Right lobe of liver (tissue), 6 donors: ENCODE data around the gene IFI27L1. TPM values are rescaled to one million over a fixed set of nuclear protein-coding genes. Genes with fewer than 3 reads are reported as not detected.

Experiments
- ATAC-seq, 4 donors: fragments of 200-7000 bp; cut with Tn5 transposase; one replicate each; pipeline ENCODE4 v1.9.1; 2020; ENCODE audit warnings: mild to moderate bottlenecking in 4 of 4, moderate library complexity in 4 of 4
- DNase-seq, 3 donors: peaks; one replicate each; pipeline ENCODE4 v3.0.0-alpha.2; 2020
- H3K27ac ChIP-seq, 3 donors: fragments of 200-600 bp; one replicate each; pipeline ENCODE4 v1.8.0; 2022
- H3K27me3 ChIP-seq, 2 donors: fragments of 200-600 bp; one replicate each; pipeline ENCODE4 v1.8.0; 2022
- H3K36me3 ChIP-seq, 4 donors: fragments of 200-600 bp; sonication (generic) in 1 of 4; one replicate each; pipeline versions ENCODE4 v1.5.1 to v1.8.0; 2017 to 2022; ENCODE audit warnings: control low read depth in 1 of 4
- H3K4me1 ChIP-seq, 4 donors: fragments of 200-600 bp; sonication (generic) in 1 of 4; one replicate each; pipeline versions ENCODE4 v1.5.1 to v1.8.0; 2017 to 2022; ENCODE audit warnings: control low read depth in 1 of 4
- H3K4me3 ChIP-seq, 3 donors: fragments of 200-600 bp; one replicate each; pipeline ENCODE4 v1.8.0; 2022
- H3K9me3 ChIP-seq, 4 donors: fragments of 200-600 bp; sonication (generic) in 1 of 4; one replicate each; pipeline versions ENCODE4 v1.5.1 to v1.8.0; 2017 to 2022; ENCODE audit warnings: control low read depth in 1 of 4
- CTCF ChIP-seq, 4 donors: fragments of 200-600 bp in 3 of 4; fragments of 450-650 bp in 1 of 4; IDR thresholded peaks; one replicate each; pipeline versions ENCODE4 v1.5.1 to v1.8.0; 2016 to 2022; ENCODE audit warnings: antibody characterized with exemption in 4 of 4, mild to moderate bottlenecking in 2 of 4
- POLR2A ChIP-seq: fragments of 450-650 bp; IDR thresholded peaks from one replicate; pipeline ENCODE4 v1.6.1; 2017; ENCODE audit warnings: antibody characterized with exemption, mild to moderate bottlenecking
- WGBS: methylation state at CpG from one replicate; pipeline ENCODE4 v1.1.6; 2018; ENCODE audit warnings: low coverage, low lambda C conversion rate; ENCODE audit not compliant: insufficient coverage; ENCODE audit errors: missing lambda C conversion rate; 5-methylcytosine and 5-hydroxymethylcytosine counted together
- intact Hi-C, 2 donors: fragments of 100-400 bp; cut with DNase I; formaldehyde crosslinking; loops; one replicate each; pipeline versions ENCODE4 v1.11.2 to v1.14.1; 2022
- total RNA-seq, 6 experiments: library from RNA; depleted of rRNA in 2 of 6; stranded (reverse); fragments of >200 nt in 2 of 6; fragmentation: NEBNext Ultra II Directional in 3 of 6; extraction: Animal tissue kit (Norgen Biotek cat#: 25700) in 3 of 6; gene quantifications; one replicate each; pipeline versions ENCODE4 v1.1.0 to v1.2.4, GENCODE V29; 2016 to 2023
- donor health status: DM: no; HTN: yes; CAD: no.
- donor health status: DM: no; HTN: no; CAD: no.
- donor health status: DM: no; HTN: no; CAD: no.
- donor health status: DM: no; HTN: yes; CAD: no.
- donor health status: DM: no; HTN: yes; CAD: no.

Gene IFI27L1
- total RNA-seq, 6 experiments from 2014 or later, result 2.6 to 8.2 (median 5.3) TPM

- intact Hi-C loops, result loop anchor here (10.0 kb wide), 1 partner anchor 81 kb away; the partner anchor contains the start of gene IFI27L2 (in 2 of the 2)
- no peak for DNase-seq
- Histone ChIP-seq H3K36me3 (peaks cover 0 to 23% (median 10%) of the 10 kb centered on the region in 4 donors), H3K4me3 (no peak overlapping the region), H3K9me3 (no peaks in the 10 kb centered on the region), H3K27me3 (no peaks in the 10 kb centered on the region), H3K27ac (no peak overlapping the region), H3K4me1 (peaks cover 0 to 8% (median 0%) of the 10 kb centered on the region in 4 donors)
- WGBS, result 88% methylated on average over 8 of the region's 14 CpGs
- TF ChIP-seq CTCF (IDR thresholded peaks at IDR 0.05), result no peak
- no peak for TF ChIP-seq POLR2A
- peak in 1 of 4 donors; percentile 15 for ATAC-seq
These were observed 37.2 kb upstream of the IFI27L1 start for GRCh38 chr14:94043756-94044475.

- intact Hi-C loops, result loop anchor here (10.0 kb wide), 1 partner anchor 80 kb away; the partner anchor contains the start of gene IFI27L2 (in 2 of the 2)
- peak in 1 of 3 donors; percentile 39 for DNase-seq
- Histone ChIP-seq H3K27ac (no peak overlapping the region), H3K4me1 (peaks cover 0 to 8% (median 0%) of the 10 kb centered on the region in 4 donors), H3K36me3 (peaks cover 0 to 30% (median 12%) of the 10 kb centered on the region in 4 donors), H3K4me3 (no peak overlapping the region), H3K27me3 (no peaks in the 10 kb centered on the region), H3K9me3 (no peaks in the 10 kb centered on the region)
- WGBS, result 74% methylated on average over 4 of the region's 20 CpGs
- TF ChIP-seq POLR2A (no peak), CTCF (IDR thresholded peaks at IDR 0.05) (no peak)
- ATAC-seq, result no peak
These were observed 36.5 kb upstream of the IFI27L1 start for GRCh38 chr14:94044476-94045091.

- ATAC-seq (no peak), DNase-seq (peak in 1 of 3 donors; percentile 29)
- peaks cover 0 to 8% (median 0%) of the 10 kb centered on the region in 4 donors for H3K4me1 ChIP-seq
- peaks cover 0 to 35% (median 15%) of the 10 kb centered on the region in 4 donors for H3K36me3 ChIP-seq
- no peak overlapping the region for H3K27ac ChIP-seq
- WGBS, result 91% methylated on average over 7 of the region's 8 CpGs
- intact Hi-C loops, result loop anchor here (10.0 kb wide), 1 partner anchor 80 kb away; the partner anchor contains the start of gene IFI27L2 (in 2 of the 2)
- TF ChIP-seq CTCF (IDR thresholded peaks at IDR 0.05) (no peak), POLR2A (no peak)
- no peaks in the 10 kb centered on the region for H3K9me3 ChIP-seq
- H3K27me3 ChIP-seq, result no peaks in the 10 kb centered on the region
- H3K4me3 ChIP-seq, result no peak overlapping the region
These were observed 36.0 kb upstream of the IFI27L1 start for GRCh38 chr14:94045101-94045500.

GRCh38 chr14:94045563-94046345 lies 35.4 kb upstream of the IFI27L1 start:
- H3K4me1 ChIP-seq, result peaks cover 0 to 13% (median 0%) of the 10 kb centered on the region in 4 donors
- H3K27me3 ChIP-seq, result no peaks in the 10 kb centered on the region
- WGBS, result 87% methylated on average over 18 of the region's 19 CpGs
- H3K9me3 ChIP-seq, result no peaks in the 10 kb centered on the region
- H3K27ac ChIP-seq, result no peak overlapping the region
- ATAC-seq, result no peak
- peak in 1 of 3 donors; percentile 32 for DNase-seq
- intact Hi-C loops, result loop anchor here (10.0 kb wide), 1 partner anchor 79 kb away; the partner anchor contains the start of gene IFI27L2 (in 2 of the 2)
- peaks cover 0 to 42% (median 20%) of the 10 kb centered on the region in 4 donors for H3K36me3 ChIP-seq
- no peak overlapping the region for H3K4me3 ChIP-seq
- no peak for TF ChIP-seq CTCF (IDR thresholded peaks at IDR 0.05)
- TF ChIP-seq POLR2A, result no peak
